Measurements from ENCODE around the gene BICRA. TPM values are rescaled to one million over a fixed set of nuclear protein-coding genes. Genes with fewer than 3 reads are reported as not detected.

Gene BICRA
- total RNA-seq, 1 donor, result 3.0 TPM

GRCh38 chr19:47652285-47652684 lies 43.4 kb downstream of the BICRA start:
- H3K4me3 ChIP-seq (ENCODE audit: low read depth, low read length), result no peak overlapping the region
- DNase-seq (ENCODE audit: low read depth), result no peak
- TF ChIP-seq, protein P1, sequence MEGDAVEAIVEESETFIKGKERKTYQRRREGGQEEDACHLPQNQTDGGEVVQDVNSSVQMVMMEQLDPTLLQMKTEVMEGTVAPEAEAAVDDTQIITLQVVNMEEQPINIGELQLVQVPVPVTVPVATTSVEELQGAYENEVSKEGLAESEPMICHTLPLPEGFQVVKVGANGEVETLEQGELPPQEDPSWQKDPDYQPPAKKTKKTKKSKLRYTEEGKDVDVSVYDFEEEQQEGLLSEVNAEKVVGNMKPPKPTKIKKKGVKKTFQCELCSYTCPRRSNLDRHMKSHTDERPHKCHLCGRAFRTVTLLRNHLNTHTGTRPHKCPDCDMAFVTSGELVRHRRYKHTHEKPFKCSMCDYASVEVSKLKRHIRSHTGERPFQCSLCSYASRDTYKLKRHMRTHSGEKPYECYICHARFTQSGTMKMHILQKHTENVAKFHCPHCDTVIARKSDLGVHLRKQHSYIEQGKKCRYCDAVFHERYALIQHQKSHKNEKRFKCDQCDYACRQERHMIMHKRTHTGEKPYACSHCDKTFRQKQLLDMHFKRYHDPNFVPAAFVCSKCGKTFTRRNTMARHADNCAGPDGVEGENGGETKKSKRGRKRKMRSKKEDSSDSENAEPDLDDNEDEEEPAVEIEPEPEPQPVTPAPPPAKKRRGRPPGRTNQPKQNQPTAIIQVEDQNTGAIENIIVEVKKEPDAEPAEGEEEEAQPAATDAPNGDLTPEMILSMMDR (IDR thresholded peaks at IDR 0.05; ENCODE audit: insufficient read depth, low read depth, low read length), result no peak

DNA sequence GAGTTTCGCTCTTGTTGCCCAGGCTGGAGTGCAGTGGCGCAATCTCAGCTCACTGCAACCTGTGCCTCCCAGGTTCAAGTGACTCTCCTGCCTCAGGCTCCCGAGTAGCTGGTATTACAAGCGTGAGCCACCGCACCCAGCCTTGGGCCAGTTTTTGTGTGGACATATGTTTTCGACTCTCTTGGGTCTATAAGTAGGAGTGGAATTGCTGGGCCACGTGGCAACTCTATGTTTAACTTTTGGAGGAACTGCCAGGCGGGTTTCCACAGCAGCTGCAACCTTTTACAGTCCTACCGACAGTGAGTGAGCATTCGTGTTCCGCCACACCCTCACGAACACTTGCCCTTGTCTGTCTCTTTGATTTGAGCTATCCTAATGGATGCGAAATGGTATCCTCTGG lies 44.9 kb downstream of the BICRA start:
- DNase-seq (ENCODE audit: low read depth), result no peak
- H3K4me3 ChIP-seq (ENCODE audit: low read depth, low read length), result no peak overlapping the region
- TF ChIP-seq, protein P1 (IDR thresholded peaks at IDR 0.05; ENCODE audit: insufficient read depth, low read depth, low read length), result no peak

DNA sequence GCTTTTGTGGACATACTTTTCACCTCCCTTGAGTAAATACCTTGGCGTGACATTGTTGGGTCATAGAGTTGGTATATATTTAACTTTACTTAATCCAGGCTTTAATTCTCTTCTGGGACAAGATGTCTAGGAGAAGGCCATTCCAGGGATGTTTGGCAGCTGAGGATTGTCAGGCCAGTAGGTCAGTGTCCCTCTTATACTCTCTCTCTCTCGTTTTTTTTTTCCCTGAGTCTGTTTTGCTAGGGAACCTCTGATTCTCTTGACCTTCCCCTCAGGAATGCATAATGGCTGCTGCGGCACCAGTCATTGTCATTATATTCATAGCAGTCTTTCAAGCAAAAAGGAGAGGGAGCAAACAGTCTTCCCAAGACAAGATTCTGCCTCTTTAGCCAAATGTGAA lies 48.8 kb downstream of the BICRA start:
- no peak for DNase-seq (ENCODE audit: low read depth)
- TF ChIP-seq, protein P1 (IDR thresholded peaks at IDR 0.05; ENCODE audit: insufficient read depth, low read depth, low read length), result no peak
- H3K4me3 ChIP-seq (ENCODE audit: low read depth, low read length), result no peak overlapping the region

GRCh38 chr19:47658431-47659348 lies 49.8 kb downstream of the BICRA start:
- no peak overlapping the region for H3K4me3 ChIP-seq (ENCODE audit: low read depth, low read length)
- peak; percentile 21 for DNase-seq (ENCODE audit: low read depth)
- TF ChIP-seq, protein P1 (IDR thresholded peaks at IDR 0.05; ENCODE audit: insufficient read depth, low read depth, low read length), result no peak

DNA sequence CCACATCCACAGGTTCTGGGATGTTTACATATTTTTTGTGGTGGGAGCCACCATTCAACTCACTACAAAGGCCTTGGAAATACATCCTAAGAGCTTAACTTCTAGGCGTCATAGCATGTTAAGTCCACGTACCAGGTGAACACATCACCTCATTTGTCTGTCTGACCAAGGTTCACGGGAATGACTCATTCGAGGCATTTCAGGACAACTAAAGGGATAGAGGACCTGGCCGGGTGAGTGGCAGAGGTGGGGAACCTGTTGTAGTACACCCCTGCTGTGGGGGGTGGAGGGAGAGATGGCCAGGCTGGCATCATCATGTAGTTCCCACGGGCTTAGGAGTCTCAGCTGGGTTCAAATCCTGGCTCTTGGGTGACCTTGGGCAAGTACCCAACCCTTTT lies 51.5 kb downstream of the BICRA start:
- no peak for DNase-seq (ENCODE audit: low read depth)
- TF ChIP-seq, protein P1 (IDR thresholded peaks at IDR 0.05; ENCODE audit: insufficient read depth, low read depth, low read length), result no peak
- no peak overlapping the region for H3K4me3 ChIP-seq (ENCODE audit: low read depth, low read length)

DNA sequence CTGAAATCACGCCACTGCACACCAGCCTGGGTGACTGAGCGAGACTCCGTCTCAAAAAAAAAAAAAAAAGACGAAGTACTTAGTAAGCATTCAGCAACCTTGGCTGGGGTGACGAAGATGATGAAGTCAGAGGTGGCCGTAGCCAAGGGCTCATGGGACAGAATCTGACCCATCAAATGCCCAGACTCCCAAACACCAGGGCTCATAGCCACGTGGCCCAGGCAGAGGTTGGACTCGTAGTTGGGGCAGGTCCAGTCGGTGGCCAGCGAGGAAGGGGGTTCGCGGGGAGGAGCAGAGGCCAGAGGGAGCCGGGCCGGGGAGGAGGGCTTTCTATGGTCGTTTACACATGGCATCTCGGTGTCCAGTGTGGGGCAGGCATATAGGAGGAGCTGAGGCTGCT lies 52.2 kb downstream of the BICRA start:
- DNase-seq (ENCODE audit: low read depth), result no peak
- H3K4me3 ChIP-seq (ENCODE audit: low read depth, low read length), result no peak overlapping the region
- TF ChIP-seq, protein P1 (IDR thresholded peaks at IDR 0.05; ENCODE audit: insufficient read depth, low read depth, low read length), result no peak

Data from fibroblast of villous mesenchyme (primary cell).